Left lung (tissue), 10 donors: ENCODE data around the gene DAB1. TPM values are rescaled to one million over a fixed set of nuclear protein-coding genes. Genes with fewer than 3 reads are reported as not detected.

Source experiments
- ATAC-seq: fragments of 200-7000 bp; cut with Tn5 transposase; one replicate; pipeline ENCODE4 v1.9.1; 2020; ENCODE audit warnings: moderate library complexity
- DNase-seq, 4 donors: peaks; one replicate each; pipeline ENCODE4 v3.0.0-alpha.2; 2013 to 2020
- H3K27ac ChIP-seq, 2 donors: fragments of 200-600 bp; sonication (generic) in 1 of 2; one replicate each; pipeline versions ENCODE4 v1.5.0 to v1.8.0; 2020 to 2021
- H3K27me3 ChIP-seq, 2 donors: fragments of 200-600 bp; sonication (generic) in 1 of 2; one replicate each; pipeline versions ENCODE4 v1.5.0 to v1.8.0; 2020 to 2021
- H3K36me3 ChIP-seq, 2 donors: fragments of 200-600 bp; sonication (generic) in 1 of 2; one replicate each; pipeline versions ENCODE4 v1.5.0 to v1.8.0; 2020 to 2021
- H3K4me1 ChIP-seq, 2 donors: fragments of 200-600 bp; one replicate each; pipeline ENCODE4 v1.8.0; 2021
- H3K4me3 ChIP-seq, 2 donors: fragments of 200-600 bp; sonication (generic) in 1 of 2; one replicate each; pipeline versions ENCODE4 v1.5.0 to v1.8.0; 2020 to 2021; ENCODE audit warnings: mild to moderate bottlenecking in 1 of 2
- H3K9me3 ChIP-seq, 2 donors: fragments of 200-600 bp; sonication (generic) in 1 of 2; one replicate each; pipeline versions ENCODE4 v1.5.0 to v1.8.0; 2020 to 2021
- CTCF ChIP-seq, 2 donors: fragments of 200-600 bp; sonication (generic) in 1 of 2; IDR thresholded peaks; one replicate each; pipeline versions ENCODE4 v1.5.0 to v1.8.0; 2021; ENCODE audit warnings: antibody characterized with exemption in 2 of 2
- intact Hi-C, 2 donors: fragments of 100-400 bp; cut with DNase I; formaldehyde crosslinking; loops; one replicate each; pipeline versions ENCODE4 v1.11.2 to v1.14.2; 2022
- polyA plus RNA-seq, 6 donors: library from polyadenylated mRNA; unstranded; fragments of 120-200 nt; gene quantifications; one replicate each; pipeline ENCODE4 v1.2.1, GENCODE V29; 2013; ENCODE audit not compliant: insufficient read length in 6 of 6
- total RNA-seq, 2 donors: library from RNA; stranded (reverse); fragmentation: NEBNext Ultra II Directional; extraction: Animal tissue kit (Norgen Biotek cat#: 25700); gene quantifications; one replicate each; pipeline ENCODE4 v1.2.1, GENCODE V29; 2021
- donor health status: DM: no; HTN: yes; CAD: no.
- donor health status: DM: no; HTN: no; CAD: no.

DAB1 gene
- total and polyA plus RNA-seq, 8 donors = 0.17 to 1.7 (median 1.1) TPM

GRCh38 chr1:57106296-57106695 lies 317.6 kb downstream of the DAB1 start:
- DNase-seq = peak in 1 of 4 donors; percentile 26
- H3K27ac ChIP-seq = no peak overlapping the region
- H3K27me3 ChIP-seq = no peaks in the 10 kb centered on the region
- no peak for ATAC-seq
- no peak for TF ChIP-seq CTCF (IDR thresholded peaks at IDR 0.05)
- no peaks in the 10 kb centered on the region for H3K4me1 ChIP-seq
- no peaks in the 10 kb centered on the region for H3K36me3 ChIP-seq
- no peak overlapping the region for H3K4me3 ChIP-seq
- no peaks in the 10 kb centered on the region for H3K9me3 ChIP-seq
- intact Hi-C loops = no loop called here

GRCh38 chr1:57102561-57103326 lies 321.1 kb downstream of the DAB1 start:
- ATAC-seq = no peak
- peak in 2 of 4 donors; percentile 41 to 42 for DNase-seq
- H3K27ac ChIP-seq = no peak overlapping the region
- no peaks in the 10 kb centered on the region for H3K9me3 ChIP-seq
- H3K4me1 ChIP-seq = no peaks in the 10 kb centered on the region
- no peak overlapping the region for H3K4me3 ChIP-seq
- no peaks in the 10 kb centered on the region for H3K36me3 ChIP-seq
- intact Hi-C loops = no loop called here
- no peaks in the 10 kb centered on the region for H3K27me3 ChIP-seq
- TF ChIP-seq CTCF (IDR thresholded peaks at IDR 0.05) = no peak

GRCh38 chr1:57101209-57101608 lies 322.7 kb downstream of the DAB1 start:
- intact Hi-C loops = no loop called here
- H3K27me3 ChIP-seq = no peaks in the 10 kb centered on the region
- H3K4me1 ChIP-seq = no peaks in the 10 kb centered on the region
- H3K9me3 ChIP-seq = no peaks in the 10 kb centered on the region
- TF ChIP-seq CTCF (IDR thresholded peaks at IDR 0.05) = no peak
- H3K4me3 ChIP-seq = no peak overlapping the region
- no peaks in the 10 kb centered on the region for H3K36me3 ChIP-seq
- DNase-seq = no peak
- ATAC-seq = no peak
- H3K27ac ChIP-seq = no peak overlapping the region

GRCh38 chr1:57094749-57095148 lies 329.1 kb downstream of the DAB1 start:
- DNase-seq (no peak), ATAC-seq (no peak)
- Histone ChIP-seq H3K36me3 (no peaks in the 10 kb centered on the region), H3K27ac (no peak overlapping the region), H3K4me3 (no peak overlapping the region), H3K4me1 (no peaks in the 10 kb centered on the region), H3K9me3 (no peaks in the 10 kb centered on the region), H3K27me3 (no peaks in the 10 kb centered on the region)
- intact Hi-C loops = no loop called here
- TF ChIP-seq CTCF (IDR thresholded peaks at IDR 0.05) = no peak

- no peak overlapping the region for H3K4me3 ChIP-seq
- no peak for ATAC-seq
- DNase-seq = no peak
- no peak for TF ChIP-seq CTCF (IDR thresholded peaks at IDR 0.05)
- no peaks in the 10 kb centered on the region for H3K36me3 ChIP-seq
- no peaks in the 10 kb centered on the region for H3K27me3 ChIP-seq
- H3K4me1 ChIP-seq = no peaks in the 10 kb centered on the region
- H3K27ac ChIP-seq = no peak overlapping the region
- H3K9me3 ChIP-seq = no peaks in the 10 kb centered on the region
- intact Hi-C loops = no loop called here
Observed at GRCh38 chr1:57093122-57093521, 330.7 kb downstream of the DAB1 start.
